ENCODE results near the gene MMP17. TPM values are rescaled to one million over a fixed set of nuclear protein-coding genes. Genes with fewer than 3 reads are reported as not detected.

MMP17 gene
- total and polyA plus RNA-seq, 2 donors (not counting 3 experiments of a cell fraction or from before 2014, with no cell fraction given), result 3.6 to 10.8 TPM

- no peak overlapping the region for H3K9ac ChIP-seq (replicated peaks; ENCODE audit: extremely low read depth, insufficient read depth, low read length)
These were observed 2.2 kb downstream of the MMP17 start for GRCh38 chr12:131830335-131830913.

More at GRCh38 chr12:131830335-131830913, 2.2 kb downstream of the MMP17 start:
- dilution Hi-C loops (cut with MboI; ENCODE audit: extremely low pct_ligation_motif_present, low sequenced_read_pairs), result no loop called here
- peak overlapping the region; percentile 82 for H2AFZ ChIP-seq (ENCODE audit: low read depth, low read length)
- H4K20me1 ChIP-seq (replicated peaks; ENCODE audit: control insufficient read depth, extremely low read depth, insufficient read depth, low read length), result no peaks in the 10 kb centered on the region
- intact Hi-C loops (cut with micrococcal nuclease), result loop anchor here (1.0 to 5.0 kb wide), 9 partner anchors 64 to 993 kb away; partner anchors contain the start of genes EP400, RAN, SFSWAP and STX2
- H3K36me3 ChIP-seq (ENCODE audit: control insufficient read depth in 2 of 2, extremely low read depth in 1 of 2, insufficient read depth in 2 of 2, low read length in 2 of 2), result no peaks in the 10 kb centered on the region
- no TSS peak for BruUV-seq (replicated peaks)
- H3K79me2 ChIP-seq (ENCODE audit: control insufficient read depth, insufficient read depth, low read length), result no peaks in the 10 kb centered on the region
- H3K4me1 ChIP-seq (ENCODE audit: control insufficient read depth, extremely low read depth, insufficient read depth, low read length), result peaks cover 12% of the 10 kb centered on the region
- FAIRE-seq, result peak; percentile 85
- DNase-seq (ENCODE audit: low read depth, low spot score), result peak; percentile 70
- ChIA-PET CTCF (interaction anchor here (0.7 to 2.6 kb wide), 12 partner anchors 32 to 1014 kb away, joined by 3 to 29 read pairs (median 4); no protein-coding TSS in a partner anchor), POLR2A (no interaction called here)
- peak overlapping the region; percentile 30 to 53 (median 35) for H3K4me3 ChIP-seq (replicated peaks in 1 of 3; ENCODE audit: insufficient read depth in 1 of 3, low read depth in 1 of 3, low read length in 3 of 3)
- no peak overlapping the region for H3K27ac ChIP-seq (ENCODE audit: insufficient read depth, low read depth, low read length)
- peaks cover 0 to 6% of the 10 kb centered on the region in 2 experiments for H3K27me3 ChIP-seq (ENCODE audit: control insufficient read depth in 2 of 2, insufficient read depth in 2 of 2, low read length in 2 of 2)
- H3K9me1 ChIP-seq (replicated peaks; ENCODE audit: control insufficient read depth, extremely low read depth, insufficient read depth, low read length), result no peaks in the 10 kb centered on the region
- H3K4me2 ChIP-seq (ENCODE audit: insufficient read depth, low read length), result peak overlapping the region; percentile 48
- TF ChIP-seq GATA2 (IDR thresholded peaks at IDR 0.05; ENCODE audit: insufficient read depth, insufficient read length, low read depth, low read length), result no peak
- TF ChIP-seq MAX (IDR thresholded peaks at IDR 0.05; ENCODE audit: insufficient read depth, insufficient read length), result no peak
- TF ChIP-seq EZH2 (IDR thresholded peaks at IDR 0.05; ENCODE audit: borderline replicate concordance, low read depth, low read length, severe bottlenecking), result peak; percentile 63
- TF ChIP-seq POLR2AphosphoS5 (IDR thresholded peaks at IDR 0.05; ENCODE audit: insufficient read depth, low read depth, low read length), result peak; percentile 37
- TF ChIP-seq POLR2A (IDR thresholded peaks at IDR 0.05; ENCODE audit: low read depth, low read length), result no peak
- no peak for TF ChIP-seq MYC (IDR thresholded peaks at IDR 0.05; ENCODE audit: low read depth, low read length)
- TF ChIP-seq JUN (IDR thresholded peaks at IDR 0.05; ENCODE audit: borderline replicate concordance, insufficient read depth, insufficient read length, low read depth), result no peak
- TF ChIP-seq FOS (IDR thresholded peaks at IDR 0.05; ENCODE audit: borderline replicate concordance, insufficient read depth, low read length), result no peak
- peak; percentile 62 to 74 for TF ChIP-seq CTCF (IDR thresholded peaks at IDR 0.05; ENCODE audit: extremely low read depth in 1 of 2, insufficient read depth in 1 of 2, low read depth in 1 of 2, low read length in 2 of 2)
- H3K9me3 ChIP-seq (replicated peaks; ENCODE audit: control insufficient read depth, insufficient read depth, low read length), result no peaks in the 10 kb centered on the region
